BE2C (cell line): ENCODE results near the gene TMCC3.

Source experiments
- DNase-seq: peaks from one replicate; pipeline ENCODE4 v3.0.0-alpha.2; 2020
- H3K27me3 ChIP-seq: fragments of 250-450 bp; sonication (Bioruptor Pico); 2 replicates; pipeline ENCODE4 v1.5.1; 2020; ENCODE audit warnings: mild to moderate bottlenecking
- H3K36me3 ChIP-seq: fragments of 250-450 bp; sonication (Bioruptor Pico); 2 replicates; pipeline ENCODE4 v1.5.1; 2020; ENCODE audit warnings: mild to moderate bottlenecking
- H3K4me1 ChIP-seq: fragments of 250-450 bp; sonication (Bioruptor Pico); 2 replicates; pipeline ENCODE4 v1.5.1; 2020
- H3K4me3 ChIP-seq: 2 replicates; pipeline ENCODE4 v1.5.1; 2011; ENCODE audit warnings: low read depth, low read length
- H3K9me3 ChIP-seq: fragments of 250-450 bp; sonication (Bioruptor Pico); 2 replicates; pipeline ENCODE4 v1.5.1; 2020
- CTCF ChIP-seq: IDR thresholded peaks from 2 replicates; pipeline ENCODE4 v1.5.1; 2012; ENCODE audit warnings: mild to moderate bottlenecking, low read depth, low read length

TMCC3 gene

GRCh38 chr12:94637390-94638113, 12.8 kb downstream of the TMCC3 start:
- Histone ChIP-seq H3K4me3 (no peak overlapping the region), H3K27me3 (no peaks in the 10 kb centered on the region), H3K4me1 (no peaks in the 10 kb centered on the region), H3K36me3 (no peaks in the 10 kb centered on the region), H3K9me3 (no peaks in the 10 kb centered on the region; the same call in 1 of the 2 replicates)
- no peak for DNase-seq
- no peak for TF ChIP-seq CTCF

GRCh38 chr12:94636462-94637085, 13.8 kb downstream of the TMCC3 start:
- no peak for DNase-seq
- H3K4me1 ChIP-seq, result no peaks in the 10 kb centered on the region
- no peaks in the 10 kb centered on the region for H3K27me3 ChIP-seq

GRCh38 chr12:94634717-94635116, 15.6 kb downstream of the TMCC3 start:
- Histone ChIP-seq H3K36me3 (no peaks in the 10 kb centered on the region), H3K4me1 (no peaks in the 10 kb centered on the region), H3K27me3 (no peaks in the 10 kb centered on the region), H3K9me3 (no peaks in the 10 kb centered on the region), H3K4me3 (no peak overlapping the region)
- TF ChIP-seq CTCF, result no peak
- DNase-seq, result no peak

More at GRCh38 chr12:94636462-94637085, 13.8 kb downstream of the TMCC3 start:
- no peaks in the 10 kb centered on the region; the same call in 1 of the 2 replicates for H3K9me3 ChIP-seq
- no peaks in the 10 kb centered on the region for H3K36me3 ChIP-seq
- TF ChIP-seq CTCF, result no peak
- H3K4me3 ChIP-seq, result no peak overlapping the region

GRCh38 chr12:94633401-94633800, 17.0 kb downstream of the TMCC3 start:
- no peak overlapping the region for H3K4me3 ChIP-seq
- no peak for DNase-seq
- H3K9me3 ChIP-seq, result no peaks in the 10 kb centered on the region
- no peaks in the 10 kb centered on the region for H3K36me3 ChIP-seq
- H3K4me1 ChIP-seq, result no peaks in the 10 kb centered on the region
- no peak for TF ChIP-seq CTCF
- no peaks in the 10 kb centered on the region for H3K27me3 ChIP-seq

GRCh38 chr12:94631058-94631457, 19.3 kb downstream of the TMCC3 start:
- no peak overlapping the region for H3K4me3 ChIP-seq
- no peaks in the 10 kb centered on the region for H3K36me3 ChIP-seq
- no peaks in the 10 kb centered on the region for H3K9me3 ChIP-seq
- H3K4me1 ChIP-seq, result no peaks in the 10 kb centered on the region
- no peaks in the 10 kb centered on the region for H3K27me3 ChIP-seq
- no peak for DNase-seq
- no peak for TF ChIP-seq CTCF

GRCh38 chr12:94628819-94629472, 21.4 kb downstream of the TMCC3 start:
- DNase-seq, result no peak
- Histone ChIP-seq H3K9me3 (no peaks in the 10 kb centered on the region), H3K4me3 (no peak overlapping the region), H3K27me3 (no peaks in the 10 kb centered on the region), H3K4me1 (no peaks in the 10 kb centered on the region), H3K36me3 (no peaks in the 10 kb centered on the region)
- no peak for TF ChIP-seq CTCF
